Inflammatory macrophage (primary cell): ENCODE measurements around the gene ALDH1L2.
"Not testable (repeated sequence)": the region's sequence is repeated elsewhere in the genome, so short reads cannot be mapped to it uniquely, and the experiment has no call there.

ENCODE experiments used
- DNase-seq, 2 donors: peaks; one replicate each; pipeline ENCODE4 v3.0.0-alpha.2; 2020 to 2022
- total RNA-seq, 18 experiments: gene quantifications; one replicate each; lab custom pipeline; 2026; ENCODE audit warnings: mixed read lengths in 6 of 18, inconsistent platforms in 2 of 18; lab: John Stamatoyannopoulos, UW

ALDH1L2 gene
- 8.4 to 38.0 (median 16.0) reads per million in 18 experiments for total RNA-seq

DNA sequence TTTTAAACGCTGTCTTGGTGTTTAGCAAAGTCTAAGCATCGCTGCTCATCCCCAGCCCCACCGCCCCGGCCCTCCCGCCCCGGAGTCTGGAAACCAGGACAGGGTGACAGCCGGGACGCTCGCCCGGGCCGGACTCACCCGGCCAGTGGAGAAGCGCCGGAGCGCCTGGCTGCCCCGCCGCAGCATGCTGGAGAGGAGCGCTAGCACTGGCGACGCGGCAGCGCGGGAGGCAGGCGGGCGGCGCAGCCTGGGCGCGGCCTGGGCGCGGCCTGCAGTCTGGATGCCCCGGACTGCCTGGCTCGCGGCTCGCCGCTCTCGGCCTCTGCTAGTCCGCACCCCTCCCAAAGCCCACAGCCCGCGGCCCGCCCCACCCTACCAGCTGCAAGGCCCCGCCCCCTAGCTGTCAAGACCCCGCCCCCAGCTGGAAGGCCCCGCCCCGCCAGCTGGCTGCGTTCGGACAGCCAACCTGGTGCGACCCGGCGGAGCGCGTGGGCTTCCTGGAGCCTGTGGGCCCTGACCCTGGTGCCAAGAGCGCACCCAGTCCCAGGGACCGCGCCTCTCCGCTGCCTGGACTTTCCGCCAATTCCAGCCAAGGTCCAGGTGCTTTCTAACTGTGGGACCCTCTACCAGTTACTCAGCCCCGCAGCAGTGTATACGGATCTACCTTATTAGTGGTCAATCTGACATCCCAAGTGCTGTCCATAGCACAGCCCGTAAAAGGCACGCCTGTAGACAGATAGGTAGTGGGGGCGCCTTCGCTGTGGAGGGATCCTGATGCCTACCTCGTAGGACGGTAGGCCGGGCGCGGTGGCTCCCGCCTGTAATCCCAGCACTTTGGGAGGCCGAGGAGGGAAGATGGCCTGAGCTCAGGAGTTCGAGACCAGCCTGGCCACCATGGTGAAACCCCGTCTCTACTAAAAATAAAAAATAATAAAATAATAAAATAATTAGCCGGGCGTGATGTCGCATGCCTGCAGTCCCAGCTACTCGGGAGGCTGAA lies at the start of gene ALDH1L2:
ALDH1L2 (minus strand) TSS at position 208 of the 1,000 bp plus-strand sequence; CDS start at position 186, 22 bp downstream.
- DNase-seq = peak; percentile 81 to 89

DNA sequence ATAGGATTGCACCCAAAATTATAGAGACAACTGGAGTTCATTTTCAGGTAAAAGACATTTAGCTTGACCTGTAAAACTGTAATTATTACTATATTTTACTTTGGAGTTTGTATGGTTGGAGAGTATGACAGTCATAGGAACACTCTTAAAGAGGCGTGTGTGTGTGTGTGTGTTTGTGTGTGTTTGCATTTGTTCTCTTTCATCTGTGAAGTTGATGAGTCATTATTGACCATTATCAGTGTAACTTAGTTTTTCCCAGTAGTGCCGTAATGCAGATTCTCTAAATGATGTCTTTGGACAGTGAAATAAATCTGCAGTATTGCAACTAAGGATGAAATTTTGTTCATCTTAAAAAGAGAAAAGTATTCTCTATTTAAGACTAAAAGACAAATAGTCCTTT lies 36.3 kb upstream of the ALDH1L2 start:
- DNase-seq = no peak

DNA sequence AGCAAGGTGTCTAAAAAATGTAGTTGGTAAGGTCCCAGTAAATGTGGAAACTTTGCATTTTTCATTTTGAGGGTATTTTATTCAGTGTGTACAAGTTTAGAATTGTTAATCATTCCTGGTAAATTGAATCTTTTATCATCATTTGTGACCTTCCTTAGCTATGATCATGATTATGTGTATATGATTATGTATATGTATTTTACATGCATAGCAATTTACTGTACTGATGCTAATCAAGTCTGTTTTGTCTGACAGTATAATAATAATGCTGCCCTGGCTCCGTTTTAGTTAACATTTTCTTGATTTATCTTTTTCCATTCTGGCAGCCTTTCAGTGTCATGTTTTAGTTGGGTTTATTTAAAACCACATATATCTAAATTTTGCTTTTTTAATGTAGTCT lies 32.7 kb upstream of the ALDH1L2 start:
- DNase-seq = no peak

DNA sequence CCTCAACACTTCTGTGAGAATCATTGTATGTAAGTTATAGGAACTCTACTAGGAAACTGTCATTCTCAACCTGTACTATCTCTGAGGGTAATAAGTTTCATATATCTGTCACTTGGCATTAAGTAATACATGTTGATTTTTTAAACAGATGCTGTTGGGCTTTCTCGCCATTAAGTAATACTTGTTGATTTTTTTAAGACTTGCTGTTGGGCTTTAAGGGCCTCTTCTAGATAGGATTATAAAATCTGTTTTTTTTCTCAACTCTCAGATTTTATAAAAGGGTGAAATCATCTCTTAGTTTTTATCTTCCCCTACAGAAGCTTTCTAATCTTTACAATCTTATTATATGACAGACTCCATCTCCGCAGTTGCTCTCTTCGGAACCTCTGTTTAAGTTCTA lies 28.8 kb upstream of the ALDH1L2 start:
- DNase-seq = no peak

DNA sequence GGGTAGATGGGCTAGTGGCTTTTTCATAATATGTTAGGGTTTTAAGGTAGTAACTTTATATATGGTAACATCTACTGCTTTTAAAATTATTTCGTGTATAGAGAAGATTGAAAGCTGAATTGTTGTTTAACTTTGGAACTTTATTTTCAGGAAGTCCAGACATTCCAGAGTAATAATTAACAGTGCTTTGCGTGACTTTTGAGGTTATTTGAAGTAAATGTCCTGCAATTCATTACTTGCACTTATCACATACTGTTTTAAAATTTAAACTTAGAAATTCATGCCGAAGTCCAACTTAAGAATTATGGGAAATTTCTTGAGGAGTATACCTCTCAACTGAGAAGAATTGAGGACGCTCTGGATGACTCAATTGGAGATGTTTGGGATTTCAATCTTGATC lies 26.6 kb upstream of the ALDH1L2 start:
- no peak for DNase-seq

DNA sequence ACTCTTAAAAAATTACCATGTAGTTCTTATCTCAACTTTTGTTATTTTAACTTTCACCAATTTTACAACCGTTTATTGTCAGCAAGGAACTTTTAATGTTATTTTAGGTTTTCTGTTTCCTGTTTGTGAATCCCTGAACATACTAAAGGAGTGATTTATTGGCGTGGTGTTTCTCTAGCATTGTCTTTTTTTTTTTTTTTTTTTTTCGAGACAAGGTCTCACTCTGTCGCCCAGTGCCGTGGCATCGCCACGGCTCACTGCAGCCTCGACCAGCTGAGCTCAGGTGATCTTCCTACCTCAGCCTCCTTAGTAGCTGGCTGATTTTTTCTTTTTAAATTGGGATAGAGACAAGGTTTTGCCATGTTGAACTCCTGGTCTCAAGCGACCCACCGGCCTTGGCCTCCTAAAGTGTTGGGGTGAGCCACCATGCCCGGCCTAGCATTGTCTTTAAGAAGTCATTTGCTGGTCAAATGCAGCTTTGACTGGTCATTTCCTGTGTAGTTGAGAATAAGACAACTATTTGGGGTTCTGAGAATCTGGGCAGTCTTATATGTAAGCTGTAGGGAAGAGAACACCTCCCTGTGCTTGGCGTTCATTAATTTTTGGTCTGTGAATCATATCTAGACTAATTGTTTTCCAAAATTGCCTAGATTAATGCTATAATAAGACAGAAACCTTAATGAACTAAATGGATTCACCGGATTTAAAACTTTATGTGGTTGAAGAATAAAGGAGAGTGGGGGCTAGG lies 25.4 kb upstream of the ALDH1L2 start:
- DNase-seq = peak; percentile 17 to 27

DNA sequence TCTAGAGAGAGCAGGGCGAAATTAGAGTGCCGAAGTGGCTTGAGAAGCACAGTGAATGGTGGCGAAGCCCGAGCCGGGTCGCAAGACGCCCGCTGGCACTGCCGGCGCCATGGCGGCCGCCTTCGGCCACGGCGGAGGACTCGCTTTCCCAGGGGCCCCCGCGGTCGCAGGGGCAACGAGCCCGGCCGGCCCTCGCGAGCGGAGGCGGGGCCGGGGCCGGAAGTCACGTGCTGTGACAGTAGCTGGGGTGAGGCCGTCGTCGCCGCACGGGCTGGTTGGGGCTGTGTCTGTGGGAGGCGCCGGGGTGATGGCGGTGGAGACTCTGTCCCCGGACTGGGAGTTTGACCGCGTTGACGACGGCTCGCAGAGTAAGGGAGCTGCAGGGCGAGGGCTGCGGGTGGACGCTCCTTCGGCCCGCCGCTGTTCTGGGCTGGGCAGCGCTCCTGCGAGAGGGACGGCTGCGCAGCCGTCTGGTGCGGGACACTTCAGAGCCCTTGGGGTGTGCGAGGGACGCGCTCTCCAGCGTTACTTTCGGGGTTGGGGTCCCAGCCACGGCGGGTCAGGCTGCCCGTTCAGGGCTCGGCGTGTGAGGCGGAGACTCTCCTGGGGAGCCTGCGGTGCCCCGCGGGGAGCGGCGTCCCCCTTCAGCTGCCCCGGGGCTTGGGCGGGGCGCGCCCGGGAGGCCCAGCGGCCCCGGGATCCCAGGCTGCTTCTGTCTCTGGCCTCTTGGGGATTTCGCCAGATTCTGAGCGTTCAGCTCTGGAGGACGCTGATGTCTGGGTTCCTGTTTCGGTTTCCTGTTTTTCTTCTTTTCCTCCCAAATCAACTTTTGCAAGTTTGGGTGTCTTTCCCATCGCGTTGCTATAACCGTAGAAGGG lies 23.5 kb upstream of the ALDH1L2 start, which contains the start of gene WASHC4:
WASHC4 (plus strand) TSS at position 238 of the 878 bp plus-strand sequence; CDS start at position 308, 70 bp downstream.
- DNase-seq = peak; percentile 94 to 96

DNA sequence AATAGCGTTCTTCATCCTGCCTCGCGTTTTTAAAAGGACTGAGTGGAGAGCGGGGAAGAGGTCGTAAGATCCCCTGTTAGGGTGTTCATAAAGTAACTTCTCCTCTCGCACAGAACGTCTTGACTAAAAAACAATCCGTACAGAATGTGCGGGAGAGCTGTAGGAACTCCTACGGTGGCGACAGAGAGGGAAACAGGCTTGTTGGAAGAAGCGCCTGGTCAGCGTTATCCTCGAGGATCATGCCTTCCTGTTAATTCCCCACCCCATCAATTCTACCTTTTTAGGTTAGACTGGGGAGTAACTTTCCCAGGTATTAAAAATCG lies 22.9 kb upstream of the ALDH1L2 start:
- DNase-seq = peak in 1 of 2 donors; percentile 71

DNA sequence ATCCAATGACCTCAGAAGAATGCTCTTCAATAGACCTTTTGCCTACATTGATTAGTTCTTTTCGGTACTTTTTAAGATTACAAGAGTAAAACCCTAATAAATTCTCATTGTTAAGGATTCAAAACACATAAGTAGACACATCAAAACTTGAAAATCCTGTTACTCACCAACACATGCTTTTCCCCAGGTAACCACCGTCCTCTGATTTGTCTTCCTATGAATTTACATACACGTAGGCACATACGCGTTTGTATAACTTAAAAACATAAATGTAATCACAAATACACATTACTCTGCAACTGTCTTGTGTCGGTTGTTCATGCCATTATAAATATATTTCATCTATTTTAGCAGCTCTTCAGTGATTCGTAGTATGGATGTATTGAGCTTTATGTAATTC lies 22.4 kb upstream of the ALDH1L2 start:
- no peak for DNase-seq

DNA sequence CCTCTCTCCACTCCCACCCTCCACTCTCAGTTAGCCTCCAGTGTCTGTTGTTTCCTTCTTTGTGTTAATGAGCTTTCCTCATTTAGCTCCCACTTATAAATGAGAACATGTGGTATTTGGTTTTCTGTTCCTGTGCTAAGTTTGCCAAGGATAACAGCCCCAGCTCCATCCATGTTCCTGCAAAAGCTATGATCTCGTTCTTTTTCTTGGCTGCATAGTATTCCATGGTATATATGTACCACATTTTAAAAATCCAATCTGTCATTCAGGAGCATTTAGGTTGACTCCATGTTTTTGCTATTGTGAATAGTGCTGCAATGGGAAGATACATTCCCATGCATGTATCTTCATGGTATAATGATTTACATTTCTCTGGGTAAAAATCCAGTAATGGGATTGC lies 20.5 kb upstream of the ALDH1L2 start:
- DNase-seq = no peak

DNA sequence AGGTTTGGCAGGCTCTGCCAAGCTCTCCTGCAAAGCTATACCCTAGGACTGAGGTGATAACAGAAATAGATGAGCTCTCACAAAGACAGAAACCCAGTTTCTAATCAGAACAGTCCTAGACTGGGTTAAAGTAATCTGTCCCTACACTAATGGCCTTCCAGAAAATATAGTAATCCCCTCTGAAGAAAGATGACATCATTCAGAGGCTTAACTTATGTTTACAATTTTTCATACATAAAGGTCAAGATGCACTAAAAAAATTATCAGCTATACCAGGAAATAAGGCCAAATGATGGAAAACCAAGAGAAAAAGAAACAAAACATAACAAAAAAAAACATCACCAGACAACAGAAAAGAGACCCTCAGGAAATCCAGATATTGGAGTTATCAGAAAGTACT lies 18.4 kb upstream of the ALDH1L2 start:
- no peak for DNase-seq

DNA sequence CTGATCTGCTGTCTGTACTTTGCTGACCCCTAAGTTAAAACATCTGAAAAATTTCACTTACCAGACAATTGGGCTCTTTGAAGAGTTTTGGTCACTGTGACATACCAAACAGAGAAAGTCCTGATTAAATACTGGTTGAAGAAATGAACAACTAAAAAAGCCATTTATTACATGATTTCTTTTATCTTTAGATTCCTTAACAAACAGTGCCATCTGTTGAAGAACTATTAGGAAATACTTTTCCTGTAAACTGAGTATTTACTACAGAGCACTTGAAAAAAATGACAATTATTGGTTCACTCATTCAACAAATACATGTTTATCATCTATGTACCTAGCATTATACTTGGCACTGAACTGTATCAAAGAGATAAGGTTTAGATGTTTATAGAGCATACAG lies 16.7 kb upstream of the ALDH1L2 start:
- DNase-seq = no peak

DNA sequence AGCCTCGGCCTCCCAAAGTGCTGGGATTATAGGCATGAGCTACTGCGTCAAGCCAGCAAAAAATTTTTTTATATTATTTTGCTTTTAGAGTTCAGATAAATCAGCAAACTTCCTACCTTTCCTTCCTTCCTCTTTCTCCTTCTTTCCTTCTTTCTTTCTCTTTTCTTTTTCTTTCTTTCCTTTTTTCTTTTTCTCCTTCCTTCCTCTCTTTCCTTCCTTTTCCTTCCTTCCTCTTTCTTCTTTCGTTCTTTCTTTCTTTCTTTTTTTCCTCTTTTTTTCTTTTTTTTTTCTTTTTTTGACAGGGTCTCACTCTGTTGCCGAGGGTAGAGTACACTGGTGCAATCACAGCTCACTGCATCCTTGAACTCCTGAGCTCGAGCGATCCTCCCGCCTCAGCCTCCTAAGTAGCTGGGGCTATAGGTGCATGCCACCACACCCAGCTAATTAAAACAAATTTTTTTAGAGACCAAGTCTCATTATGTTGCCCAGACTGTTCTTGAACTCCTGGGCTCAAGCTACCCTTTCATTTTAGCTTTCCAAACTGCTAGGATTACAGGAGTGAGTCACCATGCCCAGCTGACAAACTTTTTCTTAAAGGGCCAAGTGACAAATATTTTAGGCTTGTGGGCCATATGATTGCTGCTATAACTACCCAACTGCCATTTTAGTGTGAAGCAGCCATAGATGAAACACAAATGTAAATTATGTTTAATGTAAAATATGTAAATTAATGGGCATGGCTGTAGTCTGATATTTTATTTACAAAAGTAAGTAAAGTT lies 16.1 kb upstream of the ALDH1L2 start:
- DNase-seq = peak; percentile 16 to 23

DNA sequence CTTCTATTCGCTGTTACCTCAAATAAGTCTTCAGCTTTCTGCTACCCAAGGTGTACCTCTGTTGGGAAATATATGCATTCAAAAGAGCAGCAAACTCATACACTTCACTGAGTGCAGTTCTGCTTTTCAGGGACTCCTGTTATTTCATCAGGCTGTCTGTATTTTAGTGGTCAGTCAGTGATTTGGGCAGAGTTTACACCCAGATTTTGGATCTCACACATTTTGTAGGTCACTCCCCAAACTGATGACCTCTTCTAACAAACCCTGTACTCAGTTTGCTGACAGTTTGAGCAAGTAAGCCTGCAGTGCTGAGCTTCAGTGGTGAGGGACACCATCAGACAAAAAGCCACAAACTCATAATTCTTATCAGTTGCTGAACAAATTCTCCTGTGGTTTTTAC lies 15.1 kb upstream of the ALDH1L2 start:
- DNase-seq = peak; percentile 33 to 62

DNA sequence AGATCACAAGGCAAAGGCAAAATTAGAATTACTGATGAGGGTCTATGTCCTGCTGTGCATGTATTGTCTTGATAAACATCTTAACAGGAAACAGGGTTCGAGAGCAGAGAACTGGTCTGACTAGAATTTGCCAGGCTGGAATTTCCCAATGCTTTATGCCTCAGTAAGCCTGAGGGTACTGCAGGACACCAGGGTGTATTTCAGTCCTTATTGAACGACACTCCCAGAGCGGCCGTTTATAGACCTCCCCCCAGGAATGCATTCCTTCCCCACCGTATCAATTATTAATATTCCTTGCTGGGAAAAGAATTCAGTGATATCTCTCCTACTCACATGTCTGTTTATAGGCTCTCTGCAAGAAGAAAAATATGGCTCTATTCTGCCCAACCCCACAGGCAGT lies 11.1 kb upstream of the ALDH1L2 start:
- not testable (repeated sequence) for DNase-seq

DNA sequence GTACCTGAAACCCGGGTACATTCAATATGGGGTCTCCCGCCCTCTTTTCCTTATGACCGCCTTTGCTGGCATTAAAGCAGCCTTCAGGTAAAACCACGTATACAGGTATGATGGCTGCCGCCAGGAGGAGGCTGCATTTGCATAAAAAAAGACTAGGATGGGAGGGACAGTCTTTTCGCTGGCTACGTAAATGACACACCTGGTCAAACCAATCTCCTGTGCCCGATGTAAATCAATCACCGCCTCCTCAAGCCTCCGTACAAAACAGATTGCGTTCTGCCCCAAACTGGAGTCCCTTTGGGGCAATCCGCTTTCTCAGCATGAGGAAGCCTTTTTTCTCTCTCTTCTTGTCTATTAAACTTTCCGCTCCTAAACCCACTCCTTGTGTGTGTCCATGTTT lies 8.1 kb upstream of the ALDH1L2 start:
- no peak for DNase-seq

DNA sequence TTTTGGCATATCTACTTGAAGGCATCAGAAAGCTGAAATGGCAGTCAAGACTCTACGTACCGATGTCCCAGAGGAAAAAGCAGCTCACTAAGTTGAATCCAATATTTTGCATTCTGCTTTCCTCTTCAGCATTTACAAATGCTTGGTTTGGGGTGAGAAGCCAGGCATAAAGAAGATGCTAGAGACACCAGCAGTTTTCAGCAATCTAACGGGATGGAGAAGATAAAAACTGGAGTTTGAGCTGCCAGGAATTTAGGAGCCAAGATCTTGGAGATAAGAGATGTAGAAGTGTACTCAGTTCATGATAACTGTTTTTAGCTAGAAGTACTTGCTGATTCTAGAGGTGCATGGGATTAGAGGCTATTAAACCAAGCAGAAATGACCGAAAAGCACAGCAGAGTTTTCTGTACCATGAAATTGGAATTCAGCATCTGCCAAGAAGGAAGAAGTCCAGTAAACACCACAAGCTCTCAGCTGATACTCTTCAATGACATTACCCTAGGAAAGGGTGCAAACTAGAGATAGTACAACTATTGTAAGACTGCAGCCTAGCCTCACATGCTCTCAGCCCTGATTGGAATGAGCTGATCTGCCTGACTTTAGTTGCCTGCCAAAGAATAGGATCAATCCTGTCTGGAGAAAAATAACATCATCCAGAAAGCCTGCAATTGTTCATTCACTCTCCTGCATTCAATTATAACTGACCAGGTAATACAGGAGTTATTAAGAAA lies 7.4 kb upstream of the ALDH1L2 start:
- DNase-seq = no peak

DNA sequence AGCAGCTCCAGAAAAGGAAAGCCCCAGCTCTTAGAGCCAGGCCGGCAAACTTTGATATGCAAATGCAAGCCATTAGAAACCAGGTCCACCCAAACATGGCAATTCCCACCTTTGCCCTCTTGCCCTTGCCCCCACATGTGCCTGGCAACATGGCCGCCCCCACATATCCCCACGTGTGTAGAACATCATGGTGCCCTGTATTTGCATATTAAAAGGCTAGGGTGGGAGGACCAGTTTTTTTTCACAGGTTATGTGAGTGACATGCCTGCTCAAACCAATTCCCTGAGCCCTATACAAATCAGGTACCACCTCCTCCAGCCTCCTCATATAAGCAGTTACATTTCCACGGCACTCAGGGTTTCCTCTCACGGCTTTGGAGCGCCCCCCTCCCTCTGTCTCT lies 6.1 kb upstream of the ALDH1L2 start:
- no peak for DNase-seq

DNA sequence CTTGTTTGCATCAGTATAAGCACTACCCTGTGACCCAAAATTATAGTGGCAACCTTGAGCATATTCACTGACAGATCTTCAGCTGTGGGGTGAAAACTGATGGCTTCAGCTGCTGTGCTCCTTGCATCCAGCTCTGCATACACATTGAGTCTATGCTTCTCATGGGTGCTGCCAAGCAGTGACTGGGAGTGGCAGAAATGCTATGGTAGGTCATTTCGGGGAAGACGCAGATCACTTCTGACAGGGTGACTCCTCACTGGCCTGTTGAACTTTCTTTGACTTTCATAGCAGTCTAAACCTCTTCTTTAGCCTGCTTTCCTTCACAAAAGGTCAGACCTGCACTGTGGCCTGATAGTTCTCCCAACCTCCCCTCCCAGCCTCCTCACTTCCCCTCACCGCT lies 5.6 kb upstream of the ALDH1L2 start:
- no peak for DNase-seq

DNA sequence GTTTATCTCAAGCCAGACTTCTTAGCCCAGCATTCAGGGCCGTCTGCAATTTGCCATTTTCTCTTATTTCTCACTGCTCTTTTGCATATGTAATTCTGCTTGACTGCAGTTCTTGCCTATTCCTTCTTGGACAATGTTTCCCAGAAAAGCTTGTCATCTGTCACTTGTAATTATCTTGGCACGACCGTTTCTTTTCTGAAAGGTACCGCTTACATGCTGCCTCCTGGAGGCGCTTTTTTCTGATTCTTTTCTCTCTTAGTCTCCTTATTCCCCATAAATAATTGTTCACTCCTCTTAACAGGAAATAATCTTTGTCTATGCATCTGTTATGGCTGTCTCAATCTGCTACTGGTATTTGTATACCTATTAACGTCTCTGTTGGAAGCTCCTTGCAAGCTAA lies 1.2 kb upstream of the ALDH1L2 start:
- no peak for DNase-seq

DNA sequence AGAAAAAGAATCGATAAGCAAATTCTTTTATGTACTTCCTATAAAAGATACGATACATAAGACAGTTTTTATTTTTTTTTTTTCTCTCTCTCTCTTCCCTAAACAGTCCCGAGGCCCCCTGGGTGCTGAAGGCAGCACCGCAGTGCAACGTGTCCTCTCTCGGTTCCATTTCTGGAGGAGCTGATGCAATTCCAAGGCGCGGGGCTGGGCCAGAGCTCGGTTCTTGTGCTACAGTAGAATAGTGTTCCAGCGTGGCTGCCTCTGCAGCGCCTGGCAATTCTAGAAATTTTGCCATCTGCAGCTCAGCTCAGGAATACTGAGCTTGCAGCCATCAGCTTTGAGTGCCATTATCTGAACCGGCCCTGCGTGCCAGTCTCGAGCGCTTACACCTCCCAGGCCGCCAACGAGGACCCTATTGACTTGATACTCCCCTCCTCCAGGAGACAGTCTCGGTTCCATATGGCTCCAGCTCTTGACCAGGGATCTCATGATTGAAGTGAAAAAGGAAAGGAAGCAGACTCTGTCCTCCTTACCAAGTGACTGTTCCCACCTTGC lies 630 bp downstream of the ALDH1L2 start:
- DNase-seq = peak; percentile 68 to 74
